HG03139 (cell line): Measurements from ENCODE around the gene MCHR1.

Experiments
- ATAC-seq: cut with Tn5 transposase; IDR thresholded peaks from one replicate; pipeline ENCODE4 v1.9.1; 2021; ENCODE audit not compliant: unreplicated experiment

MCHR1 gene, protein sequence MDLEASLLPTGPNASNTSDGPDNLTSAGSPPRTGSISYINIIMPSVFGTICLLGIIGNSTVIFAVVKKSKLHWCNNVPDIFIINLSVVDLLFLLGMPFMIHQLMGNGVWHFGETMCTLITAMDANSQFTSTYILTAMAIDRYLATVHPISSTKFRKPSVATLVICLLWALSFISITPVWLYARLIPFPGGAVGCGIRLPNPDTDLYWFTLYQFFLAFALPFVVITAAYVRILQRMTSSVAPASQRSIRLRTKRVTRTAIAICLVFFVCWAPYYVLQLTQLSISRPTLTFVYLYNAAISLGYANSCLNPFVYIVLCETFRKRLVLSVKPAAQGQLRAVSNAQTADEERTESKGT

DNA sequence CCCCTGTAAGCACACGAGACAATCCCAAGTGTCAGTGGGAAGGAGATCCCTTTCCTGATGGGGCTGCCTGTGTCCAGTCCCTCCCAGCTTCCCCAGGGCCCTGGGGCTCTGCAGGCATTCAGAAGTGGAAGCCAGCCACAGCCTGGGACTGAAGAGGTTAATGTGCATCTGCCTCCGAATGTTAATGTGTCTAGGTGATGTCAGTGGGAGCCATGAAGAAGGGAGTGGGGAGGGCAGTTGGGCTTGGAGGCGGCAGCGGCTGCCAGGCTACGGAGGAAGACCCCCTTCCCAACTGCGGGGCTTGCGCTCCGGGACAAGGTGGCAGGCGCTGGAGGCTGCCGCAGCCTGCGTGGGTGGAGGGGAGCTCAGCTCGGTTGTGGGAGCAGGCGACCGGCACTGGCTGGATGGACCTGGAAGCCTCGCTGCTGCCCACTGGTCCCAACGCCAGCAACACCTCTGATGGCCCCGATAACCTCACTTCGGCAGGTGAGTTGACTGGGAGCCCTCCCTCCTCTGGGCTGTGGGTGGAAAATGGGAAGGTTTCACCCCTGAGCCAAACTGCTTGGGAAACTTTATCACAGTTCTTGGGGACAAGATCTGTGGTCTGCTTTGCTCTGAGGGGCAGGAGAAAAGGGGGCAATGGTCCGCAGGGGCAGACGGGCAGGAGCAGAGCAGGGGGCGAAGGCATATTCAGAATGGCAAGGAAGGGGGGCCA, at the start of gene MCHR1:
Gene MCHR1 (plus strand): TSS at position 236 of the 715 bp plus-strand sequence. CDS start 169 bp downstream, at position 405.
- no peak for ATAC-seq

DNA sequence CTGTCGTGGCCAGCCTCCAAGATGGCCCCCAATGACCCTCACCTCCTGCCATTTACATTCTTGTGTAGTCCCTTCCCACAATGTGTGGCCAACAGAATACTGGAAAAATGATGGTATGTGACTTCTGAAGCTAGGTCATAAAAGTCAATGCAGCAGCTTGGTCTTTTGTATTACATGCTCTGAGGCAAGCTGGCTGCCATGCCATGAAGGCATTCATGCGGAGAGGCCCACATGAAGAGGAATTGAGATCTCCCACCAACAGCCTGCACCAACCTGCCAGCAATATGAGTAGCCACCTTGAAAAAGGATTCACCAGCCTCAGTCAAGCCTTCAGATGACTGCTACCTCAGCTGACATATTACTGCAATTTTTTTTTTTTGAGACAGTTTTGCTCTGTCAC, 47.4 kb upstream of the MCHR1 start:
- no peak for ATAC-seq

DNA sequence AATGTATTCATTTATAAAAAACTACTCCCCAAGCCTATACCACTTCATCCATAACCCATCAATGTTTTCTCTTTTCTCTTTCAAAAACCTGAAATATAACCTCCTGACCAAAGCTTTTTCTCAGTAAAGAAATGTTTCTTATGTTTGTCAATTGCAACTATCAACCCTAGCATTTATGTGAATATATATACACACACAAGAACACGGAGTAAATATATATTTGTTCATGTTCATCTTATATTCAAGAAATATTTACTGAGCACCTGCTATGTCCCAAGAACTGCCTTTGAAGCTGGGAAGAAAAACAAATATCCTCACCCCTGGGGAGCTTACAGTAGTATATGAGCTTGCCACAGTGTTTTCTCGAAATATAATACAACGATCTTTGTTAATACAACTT, 46.2 kb upstream of the MCHR1 start:
- no peak for ATAC-seq

DNA sequence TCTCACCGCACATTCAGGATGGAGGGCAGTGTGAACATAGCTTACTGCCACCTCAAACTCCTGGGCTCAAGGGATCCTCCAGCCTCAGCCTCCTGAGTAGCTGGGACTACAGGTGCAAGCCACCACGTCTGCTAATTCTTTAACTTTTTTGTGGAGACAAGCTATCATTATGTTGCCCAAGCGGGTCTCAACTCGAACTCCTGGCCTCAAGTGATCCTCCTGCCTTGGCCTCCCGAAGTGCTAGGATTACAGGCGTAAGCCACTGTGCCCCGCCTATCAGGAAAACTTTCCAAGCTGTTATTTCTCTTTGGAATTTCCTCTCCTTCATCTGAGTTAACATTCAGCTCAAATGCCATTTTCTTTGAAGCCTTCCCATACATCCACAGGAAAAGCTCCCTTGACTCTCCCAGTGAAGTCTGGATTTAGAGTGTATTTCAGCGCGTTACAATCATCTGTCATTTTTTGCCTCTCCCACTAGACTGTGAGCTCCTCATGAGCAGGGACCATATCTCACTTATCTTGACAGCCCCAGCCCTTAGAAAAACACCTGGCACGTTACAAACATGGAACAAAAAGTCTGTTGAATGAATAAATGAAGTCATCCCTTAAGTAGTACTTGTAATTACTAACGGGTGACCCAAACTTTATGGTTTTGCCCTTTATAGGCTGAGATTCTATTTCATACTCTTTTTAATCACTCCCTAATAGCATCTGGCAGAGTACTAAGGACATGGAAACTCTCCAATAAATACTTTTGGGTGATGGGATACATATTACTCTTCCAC, 45.0 kb upstream of the MCHR1 start:
- ATAC-seq, result no peak

DNA sequence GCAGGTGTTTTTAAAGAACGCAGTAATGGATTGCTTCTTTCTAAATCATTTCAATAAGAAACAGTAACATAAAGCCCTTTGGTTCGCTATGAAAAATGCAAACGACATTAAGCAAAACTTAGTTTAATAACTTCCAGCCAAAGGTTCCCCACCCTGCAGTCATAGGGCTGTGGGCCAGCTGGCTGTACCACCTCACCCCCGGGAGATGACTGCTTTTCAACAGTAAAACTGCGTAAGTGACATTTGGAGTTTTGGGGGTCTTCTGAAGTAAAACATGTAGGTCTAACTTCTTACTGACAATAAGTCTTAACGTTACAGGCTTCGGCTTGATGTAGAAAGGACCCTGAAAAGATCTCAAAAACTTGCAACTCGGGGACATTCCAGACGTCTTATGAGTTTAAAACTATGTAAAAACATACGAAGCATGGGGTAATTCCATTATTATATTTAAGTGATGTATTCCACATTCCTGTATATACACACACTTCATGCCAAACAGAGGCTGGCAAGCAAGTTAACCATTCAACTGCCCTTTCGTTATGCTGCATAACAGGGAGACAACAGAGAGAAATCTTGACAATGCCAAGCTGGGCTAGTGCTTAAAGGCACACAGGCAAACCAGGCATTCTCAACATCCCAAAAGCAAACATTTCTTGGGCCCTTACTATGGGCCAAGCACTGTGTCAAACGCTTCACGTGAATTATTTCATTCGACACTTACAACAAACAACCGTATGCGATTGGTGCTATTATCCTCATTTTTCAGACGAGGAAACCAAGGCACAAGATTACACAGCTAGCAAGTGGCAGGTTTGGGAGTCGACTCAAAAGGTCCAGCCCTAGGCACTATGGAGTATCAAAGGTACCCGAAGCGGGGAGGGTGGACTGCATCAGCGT, 44.0 kb upstream of the MCHR1 start:
- ATAC-seq, result no peak

DNA sequence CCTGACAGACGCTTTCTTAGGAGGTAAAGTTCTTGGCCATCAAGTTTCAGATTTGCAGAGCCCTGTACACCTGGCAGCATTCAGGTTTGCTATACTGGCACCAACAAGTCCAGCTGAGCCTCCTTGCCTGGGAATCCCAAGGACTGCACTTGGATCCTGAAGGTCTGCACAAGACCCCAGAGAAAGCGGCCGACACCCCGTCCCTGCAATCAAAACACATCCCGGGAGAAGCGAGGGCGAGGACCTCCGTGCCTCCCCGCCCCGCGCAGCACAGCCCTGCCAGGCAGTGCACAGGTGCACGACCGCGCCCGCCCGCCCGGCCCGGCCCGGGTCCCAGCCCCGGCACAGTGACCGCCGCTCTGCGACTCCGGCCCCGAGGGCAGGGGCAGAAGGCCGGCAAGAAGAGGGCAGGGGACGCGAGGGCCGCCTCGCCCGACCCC, 43.3 kb upstream of the MCHR1 start:
- ATAC-seq, result peak; percentile 3

DNA sequence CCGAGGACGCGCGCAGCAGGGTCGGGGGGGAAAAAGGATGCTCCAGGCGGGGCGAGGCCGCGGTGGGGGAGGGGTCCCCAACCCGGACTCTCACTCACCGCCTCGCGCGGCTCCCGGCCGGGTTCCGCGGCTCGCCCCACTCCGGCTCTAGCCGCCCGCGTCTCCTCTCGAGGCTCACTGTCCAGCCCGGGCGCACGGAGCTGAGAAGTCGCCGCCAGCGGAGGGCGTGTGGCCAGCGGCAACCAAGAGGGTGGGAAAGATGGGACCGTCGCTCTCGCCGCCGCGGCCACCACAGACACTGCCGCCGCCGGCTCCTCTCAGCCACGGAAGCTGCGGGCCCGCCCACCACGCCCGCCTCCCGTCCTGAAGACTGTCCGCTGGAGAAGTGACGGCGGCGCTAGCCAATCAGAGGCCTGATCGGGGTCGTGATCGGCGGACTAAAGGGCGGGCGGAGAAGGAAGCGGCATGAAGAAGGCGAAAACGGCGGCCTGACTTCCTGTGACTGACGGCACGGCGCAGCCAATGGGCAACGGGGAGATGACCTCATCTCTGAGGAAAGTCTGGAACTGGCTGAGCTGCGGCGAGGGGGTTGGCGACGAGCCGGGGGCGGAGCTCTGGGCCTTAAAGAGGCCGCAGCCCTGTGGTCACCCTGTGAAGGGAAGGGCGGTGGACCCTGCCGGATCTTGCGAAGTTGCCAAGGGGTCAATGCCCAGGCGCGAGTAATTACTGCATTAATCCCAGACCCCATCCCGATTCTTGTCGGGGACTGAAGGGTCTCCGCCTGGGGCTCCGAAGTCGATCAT, 42.7 kb upstream of the MCHR1 start, which contains the start of gene MRTFA:
Gene MRTFA (minus strand): TSS at position 340 of the 803 bp plus-strand sequence.
- ATAC-seq, result peak; percentile 89

DNA sequence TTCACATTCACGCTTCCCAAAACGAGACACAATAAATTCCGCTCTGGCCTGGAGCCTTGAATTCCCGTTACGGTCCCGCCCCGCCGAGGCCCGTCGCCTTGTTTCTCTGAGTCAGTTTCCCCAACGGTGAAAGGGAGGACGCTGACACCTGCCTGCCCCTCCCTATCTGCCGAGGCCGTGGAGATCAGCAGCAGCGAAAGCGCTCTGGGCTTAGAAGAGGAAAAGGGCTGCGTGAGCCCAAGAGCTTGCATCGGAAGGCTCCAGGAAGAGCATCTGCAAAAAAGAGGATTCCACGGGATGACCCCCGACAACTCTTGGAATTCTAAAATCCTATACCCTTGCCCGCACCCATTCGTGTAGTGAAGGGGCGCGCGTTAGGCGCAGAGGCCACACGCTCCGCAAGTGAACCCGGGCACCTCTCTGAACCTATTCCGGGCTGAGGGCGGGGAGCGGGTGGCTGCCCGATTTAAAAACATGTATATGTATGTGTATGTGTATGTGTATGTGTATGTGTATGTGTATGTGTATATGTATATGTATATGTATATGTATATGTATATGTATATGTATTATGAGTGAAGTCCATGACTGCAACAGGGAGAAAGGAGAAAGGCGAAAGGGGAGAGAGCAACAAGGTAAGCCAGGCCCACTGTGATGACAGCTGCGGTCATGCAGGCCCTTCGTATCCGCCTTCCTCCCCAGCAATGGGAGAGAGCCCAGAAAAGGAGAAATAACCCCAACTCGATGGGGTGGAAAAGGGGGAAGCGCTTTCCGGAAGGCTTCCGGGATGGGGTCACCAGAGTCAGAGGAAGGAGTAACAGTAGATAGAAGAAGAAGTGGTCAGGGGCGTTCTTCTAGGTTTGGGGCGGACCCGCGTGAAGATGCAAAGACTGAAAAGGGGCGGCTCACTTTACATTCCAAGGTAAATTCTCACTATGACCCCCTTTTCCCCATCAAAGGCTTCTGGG, 41.8 kb upstream of the MCHR1 start:
- no peak for ATAC-seq

DNA sequence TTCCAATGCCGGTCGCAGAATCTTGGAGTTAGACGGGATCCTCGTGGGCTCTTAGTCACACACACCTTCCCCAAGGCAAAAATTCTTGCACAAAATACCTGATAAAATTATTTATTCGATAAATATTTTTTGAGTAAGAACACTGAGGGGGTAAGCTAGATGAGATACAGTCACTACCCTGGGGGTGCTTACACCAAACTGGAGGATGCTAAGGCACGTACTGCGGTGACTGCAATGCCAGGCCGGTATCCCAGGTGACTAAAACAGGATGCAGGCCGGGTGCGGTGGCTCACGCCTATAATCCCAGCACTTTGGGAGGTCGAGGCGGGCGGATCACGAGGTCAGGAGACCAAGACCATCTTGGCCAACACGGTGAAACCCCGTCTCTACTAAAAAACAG, 41.0 kb upstream of the MCHR1 start:
- ATAC-seq, result no peak

DNA sequence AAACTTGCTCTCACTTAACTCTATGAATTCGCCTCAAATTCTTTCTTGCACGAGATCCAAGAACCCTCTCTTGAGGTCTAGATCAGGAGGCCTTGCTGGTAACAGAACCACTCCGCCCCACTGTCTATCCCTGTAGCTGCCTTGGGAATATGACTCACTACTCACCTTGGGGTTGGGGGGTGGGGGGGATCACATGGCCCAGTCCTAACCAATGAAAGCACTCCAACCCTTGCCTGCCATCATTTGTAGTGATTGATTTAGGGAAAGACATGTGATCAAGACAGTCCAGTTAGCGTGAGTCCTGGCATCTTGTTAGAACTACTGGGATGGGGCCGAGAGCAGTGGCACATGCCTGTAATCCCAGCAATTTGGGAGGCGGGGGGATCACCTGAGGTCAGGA, 38.0 kb upstream of the MCHR1 start:
- ATAC-seq, result no peak

DNA sequence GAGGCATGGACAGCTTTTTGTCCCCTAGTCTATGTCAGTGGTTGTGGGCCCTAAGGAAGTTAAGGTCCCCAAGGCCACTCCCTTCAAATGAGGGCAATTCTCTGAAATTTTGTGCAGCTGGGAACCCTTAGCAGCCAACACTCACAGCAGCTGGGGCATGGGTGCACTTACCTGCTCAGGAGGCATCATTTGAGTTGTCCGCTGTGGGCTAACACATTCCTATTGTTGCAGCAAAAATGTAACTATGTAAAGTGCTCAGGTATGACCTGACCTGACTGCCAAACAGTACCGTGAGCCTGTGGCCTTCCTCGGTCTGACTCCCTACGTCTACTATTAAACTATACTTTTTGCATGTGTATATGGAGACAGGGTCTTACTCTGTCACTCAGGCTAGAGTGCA, 37.0 kb upstream of the MCHR1 start:
- ATAC-seq, result no peak

DNA sequence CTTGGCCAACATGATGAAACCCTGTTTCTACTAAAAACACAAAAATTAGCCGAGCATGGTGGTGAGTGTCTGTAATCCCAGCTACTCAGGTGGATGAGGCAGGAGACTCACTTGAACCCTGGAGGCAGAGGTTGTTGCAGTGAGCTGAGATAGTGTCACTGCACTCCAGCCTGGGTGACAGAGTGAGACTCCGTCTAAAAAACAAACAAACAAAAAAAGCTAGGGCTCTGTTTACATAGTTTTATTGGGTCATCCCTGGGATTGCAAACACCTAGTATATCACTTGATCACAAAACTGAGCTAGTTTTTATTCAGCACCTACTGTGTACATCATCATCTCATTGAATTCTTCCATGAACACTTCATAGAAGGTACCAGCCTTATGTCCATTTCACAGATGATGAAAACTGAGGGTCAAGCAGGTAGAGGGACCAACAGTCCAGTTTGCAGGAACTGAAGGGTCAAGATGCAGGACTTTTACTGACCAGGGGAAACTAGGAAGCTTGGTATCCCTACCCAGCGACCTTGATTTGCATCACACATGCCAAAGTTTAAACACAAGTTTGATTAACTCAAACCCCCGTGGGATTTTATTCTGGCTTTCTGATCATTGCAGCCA, 33.6 kb upstream of the MCHR1 start:
- no peak for ATAC-seq

DNA sequence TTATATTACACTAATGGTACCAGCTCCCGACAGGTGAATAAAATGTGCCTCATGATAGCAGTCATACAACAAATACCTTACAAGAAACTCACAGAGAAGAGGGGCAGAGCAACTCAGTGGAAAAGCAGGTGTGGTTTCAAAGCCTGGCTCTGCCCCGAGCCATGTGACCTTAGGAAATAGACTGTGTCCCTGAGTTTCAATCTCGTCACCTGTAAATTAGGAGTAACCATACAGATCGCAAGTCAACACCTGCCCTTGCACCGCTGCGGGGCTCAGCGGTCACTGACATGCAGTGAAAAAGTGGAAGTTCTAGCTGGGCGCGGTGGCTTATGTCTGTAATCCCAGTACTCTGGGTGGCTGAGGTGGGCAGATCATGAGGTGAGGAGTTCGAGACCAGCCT, 30.9 kb upstream of the MCHR1 start:
- ATAC-seq, result no peak

DNA sequence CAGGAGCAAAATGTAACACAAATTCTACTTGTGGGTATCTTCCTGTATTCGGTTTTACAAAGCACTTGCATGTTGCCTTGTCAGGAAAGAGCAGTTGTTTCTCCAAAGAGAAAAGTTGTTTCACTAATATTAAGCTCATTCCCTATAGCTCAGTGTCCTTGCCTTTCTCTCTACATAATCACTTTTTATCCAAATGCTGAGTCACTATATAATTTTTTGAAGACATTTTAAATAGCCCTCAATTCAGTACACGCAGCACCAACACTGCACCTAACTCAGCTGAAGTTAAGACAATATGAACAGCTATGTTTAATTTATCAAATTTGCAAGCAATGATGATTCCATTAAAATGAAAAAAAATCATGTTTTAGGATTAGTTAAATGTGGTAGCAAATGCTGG, 28.2 kb upstream of the MCHR1 start:
- no peak for ATAC-seq

DNA sequence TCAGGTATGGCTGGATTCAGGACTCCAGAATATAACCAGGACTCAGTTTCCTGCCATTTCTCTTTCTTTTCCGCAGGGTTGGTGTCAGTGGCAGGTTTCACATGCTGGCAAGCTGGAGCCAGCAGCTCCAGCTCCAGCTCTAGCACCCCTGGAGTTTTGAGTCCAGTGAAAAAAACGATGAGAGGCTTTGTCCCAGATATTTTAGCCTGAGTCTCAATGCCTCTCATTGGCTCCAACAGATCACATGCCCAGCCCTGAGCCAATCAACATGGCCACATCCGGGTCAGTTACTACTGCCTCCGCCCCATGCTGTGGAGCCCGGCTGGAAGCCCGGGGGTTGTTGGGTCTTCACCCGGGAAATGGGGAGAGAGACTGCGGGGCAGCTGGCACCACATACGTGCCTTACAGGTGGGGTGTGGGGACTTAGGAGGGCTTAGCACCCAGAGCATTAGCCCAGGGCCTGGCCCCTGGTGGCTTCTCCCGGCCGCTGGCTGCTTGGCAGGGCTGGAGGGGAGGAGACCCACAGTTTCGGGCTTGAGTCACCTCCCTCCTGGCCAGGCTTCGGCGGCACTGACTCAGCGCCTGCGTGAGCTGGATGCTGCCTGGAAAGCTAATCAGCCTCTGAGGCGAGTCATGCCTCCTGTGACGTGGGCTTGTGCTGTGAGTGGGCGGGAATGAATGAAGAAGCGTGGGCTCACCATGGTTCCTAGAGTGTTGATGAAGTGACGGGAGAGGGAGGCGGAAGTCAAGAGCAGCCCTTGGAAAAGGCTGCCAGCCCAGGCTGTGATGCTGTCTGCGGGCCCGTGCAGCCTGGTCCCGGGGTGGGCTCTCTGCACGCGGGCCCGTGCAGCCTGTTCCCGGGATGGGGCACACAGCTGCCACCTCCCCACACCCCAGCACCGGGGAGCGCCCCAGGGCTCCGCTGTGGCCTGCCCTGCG, 27.5 kb upstream of the MCHR1 start:
- ATAC-seq, result no peak

DNA sequence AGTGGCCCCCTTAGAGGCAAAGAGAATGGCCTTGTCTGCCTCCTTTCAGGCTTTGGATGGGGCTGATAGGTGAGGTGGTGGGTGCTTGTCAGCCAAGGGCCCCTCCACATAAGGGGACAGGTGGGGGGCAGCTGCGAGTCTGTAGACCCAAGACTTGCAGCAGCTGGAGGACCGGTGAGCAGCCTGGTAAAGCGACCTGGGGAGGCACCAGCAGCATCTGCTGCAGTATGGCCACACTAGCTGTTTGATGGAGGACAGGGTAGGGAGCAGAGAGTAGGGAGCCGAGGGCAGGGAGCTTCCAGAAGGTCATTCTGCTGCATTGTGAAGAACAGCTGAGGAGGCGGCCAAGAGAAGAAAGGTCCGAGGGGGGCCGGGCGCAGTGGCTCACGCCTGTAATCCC, 25.9 kb upstream of the MCHR1 start:
- ATAC-seq, result no peak

DNA sequence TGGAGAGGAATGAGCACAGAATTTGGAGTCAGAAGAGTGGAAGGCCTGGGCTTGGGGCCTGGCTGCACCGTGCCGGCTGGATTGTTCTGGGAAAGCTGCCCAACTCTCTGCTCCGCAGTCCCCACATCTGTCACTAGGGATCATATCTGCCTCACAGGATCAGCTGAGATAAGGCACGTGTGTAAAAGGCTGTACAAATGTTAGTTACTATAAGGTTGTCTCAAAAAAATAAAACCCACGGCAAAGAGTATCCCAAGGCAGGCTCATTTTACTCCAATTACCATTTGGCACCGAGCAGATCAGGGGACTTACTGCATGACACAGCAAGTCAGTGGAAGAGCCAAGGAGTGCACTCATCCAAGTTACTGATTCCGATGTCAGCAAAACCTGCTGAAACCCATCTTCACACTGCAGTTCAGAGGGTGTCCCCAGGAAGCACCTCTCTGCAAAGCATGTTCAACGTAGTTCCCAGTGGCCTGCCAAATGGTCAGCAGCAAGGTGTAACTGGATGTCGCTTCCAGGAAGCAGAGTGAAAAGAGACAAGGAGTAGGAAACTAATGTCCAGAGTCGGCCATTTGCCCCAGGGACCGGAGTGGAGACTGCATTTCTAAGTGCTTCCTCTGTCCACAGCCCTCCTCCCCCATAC, 24.6 kb upstream of the MCHR1 start:
- ATAC-seq, result no peak
